Epithelial cell of proximal tubule (primary cell): Measurements from ENCODE around the gene SLX1B. TPM values are rescaled to one million over a fixed set of nuclear protein-coding genes. Genes with fewer than 3 reads are reported as not detected.
"Not testable (repeated sequence)": the region's sequence is repeated elsewhere in the genome, so short reads cannot be mapped to it uniquely, and the experiment has no call there.

ENCODE experiments used
- DNase-seq: peaks from one replicate; pipeline ENCODE4 v3.0.0-alpha.2; 2011; ENCODE audit warnings: low read depth
- H3K4me3 ChIP-seq: 2 replicates; pipeline ENCODE4 v1.5.1; 2011; ENCODE audit warnings: low read depth, mild to moderate bottlenecking, low read length
- total RNA-seq: library from RNA; depleted of rRNA; stranded (reverse); fragments of >200 nt; gene quantifications from 2 replicates; pipeline ENCODE4 v1.2.3, GENCODE V29; 2015

Gene SLX1B
- 51.7 and 79.1 TPM in 2 replicates for total RNA-seq

GRCh38 chr16:29454269-29454668, at the start of gene SLX1B, which contains the start of gene BOLA2:
Gene SLX1B, plus strand, starts transcription at chr16:29454533.
Gene BOLA2, minus strand, starts transcription at chr16:29454351. Its CDS starts 98 bp downstream, at chr16:29454253.
- H3K4me3 ChIP-seq, DNase-seq: not testable (repeated sequence)

DNA sequence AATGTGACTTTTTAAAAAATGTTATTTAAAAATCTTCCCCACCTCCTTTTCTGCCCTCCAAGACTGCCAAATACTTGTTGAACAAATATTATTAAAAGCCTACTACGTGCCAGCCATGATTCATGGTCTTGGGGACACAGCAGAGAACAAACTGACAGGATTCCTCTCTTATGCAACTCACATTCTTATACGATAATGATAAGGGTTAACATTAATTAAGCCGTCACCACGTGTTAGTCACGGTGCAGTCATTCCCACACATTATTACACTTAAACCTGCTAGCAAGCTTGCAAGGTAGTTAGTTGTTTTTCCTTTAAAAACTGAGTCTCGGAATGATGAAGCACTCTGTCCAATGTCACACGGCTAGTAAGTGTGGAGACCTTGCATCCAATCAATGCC, 49.1 kb upstream of the SLX1B start:
- not testable (repeated sequence) for H3K4me3 ChIP-seq
- DNase-seq, result peak; percentile 85

DNA sequence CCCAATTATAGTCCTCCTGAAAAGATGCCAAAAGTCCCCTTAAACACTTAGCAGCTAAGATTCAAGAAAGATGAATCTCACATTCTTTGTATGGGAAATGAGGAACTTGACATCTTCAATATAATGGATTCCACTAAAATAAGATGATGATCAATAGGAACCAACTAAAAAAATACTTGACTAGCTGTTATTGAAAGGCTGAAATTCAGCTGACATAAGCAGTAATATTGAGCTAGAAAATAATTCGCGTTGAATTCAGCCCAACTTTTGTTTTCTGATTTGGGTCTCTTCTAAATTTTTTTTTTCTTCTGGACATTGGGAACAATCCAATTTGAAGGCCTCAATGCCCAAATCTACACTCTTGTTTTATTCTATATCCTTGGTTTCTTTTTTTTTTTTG, 30.7 kb upstream of the SLX1B start:
- not testable (repeated sequence) for H3K4me3 ChIP-seq, DNase-seq

DNA sequence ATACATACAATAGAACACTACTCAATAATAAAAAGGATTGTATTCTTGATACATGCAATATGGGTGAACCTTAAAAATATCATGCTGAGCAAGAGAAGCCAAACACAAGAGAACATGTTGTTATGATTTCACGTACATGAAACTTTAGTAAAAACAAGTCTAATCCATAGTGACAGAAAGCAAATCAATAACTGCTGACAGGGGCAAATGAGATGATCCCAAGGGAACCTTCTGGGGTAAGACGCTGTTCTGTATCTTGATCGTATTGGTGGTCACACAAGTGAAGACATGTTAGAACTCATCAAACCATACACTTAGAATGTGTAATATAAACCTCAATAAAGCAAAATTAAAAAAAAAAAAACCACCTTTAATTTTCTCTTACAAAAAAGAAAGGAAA, 28.9 kb upstream of the SLX1B start:
- H3K4me3 ChIP-seq, DNase-seq: not testable (repeated sequence)

DNA sequence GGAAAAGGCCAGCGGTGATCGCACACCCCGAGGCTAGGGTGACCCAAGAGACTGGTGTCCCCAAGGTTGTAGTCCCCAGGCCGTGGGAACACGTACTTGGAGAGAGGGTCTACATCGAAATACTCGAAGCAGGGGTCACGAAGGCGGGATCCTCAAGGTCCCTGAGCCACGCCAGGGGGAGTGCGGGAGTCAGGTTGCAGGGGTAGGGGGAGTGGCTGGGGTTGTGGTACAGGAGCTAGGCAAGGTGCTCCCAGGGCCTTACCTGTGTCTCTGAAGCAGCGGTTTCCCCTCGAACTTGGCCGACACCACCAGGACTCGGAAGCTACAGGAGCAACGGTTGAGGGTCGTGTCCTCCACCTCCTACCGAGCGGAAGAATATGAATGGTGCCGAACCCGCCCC, 579 bp upstream of the SLX1B start:
- not testable (repeated sequence) for DNase-seq, H3K4me3 ChIP-seq

DNA sequence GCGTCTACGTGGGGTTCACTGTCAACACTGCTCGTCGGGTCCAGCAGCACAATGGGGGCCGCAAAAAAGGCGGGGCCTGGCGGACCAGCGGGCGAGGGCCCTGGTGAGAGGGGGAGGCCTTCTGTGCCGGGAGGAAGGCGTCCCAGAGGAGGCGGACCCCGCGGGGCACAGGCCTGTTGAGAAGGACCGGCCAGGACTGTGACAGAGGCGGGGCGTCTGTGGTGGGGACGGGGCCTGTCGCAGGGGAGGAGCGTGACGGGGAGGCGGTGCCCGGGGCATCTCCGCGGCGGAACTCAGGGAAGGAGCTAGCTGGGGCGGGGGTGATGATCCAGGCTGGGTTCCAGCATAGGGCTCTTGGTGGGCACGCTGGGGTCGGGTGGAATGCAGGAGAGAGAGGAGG, 495 bp downstream of the SLX1B start:
- not testable (repeated sequence) for H3K4me3 ChIP-seq, DNase-seq

GRCh38 chr16:29457660-29458059, 3.3 kb downstream of the SLX1B start:
- not testable (repeated sequence) for H3K4me3 ChIP-seq, DNase-seq

DNA sequence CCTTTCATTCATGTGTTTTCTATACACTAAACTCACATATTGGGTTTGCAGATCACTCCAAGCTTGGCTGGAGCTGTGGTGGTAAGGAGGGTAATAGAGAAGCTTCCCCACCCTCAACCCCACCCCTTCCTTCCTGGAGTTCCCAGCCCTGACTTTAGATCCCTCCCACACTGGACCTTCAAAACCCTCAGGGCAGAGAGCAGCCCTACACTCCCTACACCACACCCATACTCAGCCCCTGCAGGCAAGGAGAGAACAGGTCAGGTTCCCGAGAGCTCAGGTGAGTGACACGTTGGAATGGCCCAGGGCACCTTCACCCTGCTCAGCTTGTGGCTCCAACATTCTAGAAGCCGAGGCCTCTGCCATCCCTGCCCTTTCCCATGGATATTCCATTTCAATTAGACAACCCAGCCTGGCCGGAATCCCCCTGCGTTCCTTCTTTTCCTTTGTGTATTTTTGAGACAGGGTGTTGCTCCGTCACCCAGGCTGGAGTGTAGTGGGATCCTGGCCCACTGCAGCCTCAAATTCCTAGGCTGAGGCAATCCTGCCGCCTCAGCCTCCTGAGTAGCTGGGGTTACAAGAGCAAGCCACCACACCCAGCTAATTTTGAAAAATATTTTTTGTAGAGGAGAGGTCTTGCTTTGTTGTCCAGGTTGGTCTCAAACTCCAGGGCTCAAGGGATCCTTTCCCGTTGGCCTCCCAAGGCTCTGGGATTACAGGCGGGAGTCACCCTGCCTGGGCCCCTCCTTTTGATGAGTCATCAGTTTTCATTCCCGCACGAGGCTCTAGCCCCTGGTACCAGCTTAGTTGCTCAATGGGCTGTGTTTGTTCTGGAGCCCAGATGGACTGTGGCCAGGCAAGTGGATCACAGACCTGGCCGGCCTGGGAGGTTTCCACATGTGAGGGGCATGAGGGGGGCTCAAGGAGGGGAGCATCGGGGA, 5.6 kb downstream of the SLX1B start, which contains the start of gene SULT1A4:
Gene SULT1A4, plus strand, starts transcription at position 208 of the 941 bp plus-strand sequence. CDS start 1,473 bp downstream, outside the sequence.
- DNase-seq, H3K4me3 ChIP-seq: not testable (repeated sequence)

GRCh38 chr16:29460647-29461030, 6.3 kb downstream of the SLX1B start:
- not testable (repeated sequence) for H3K4me3 ChIP-seq, DNase-seq

GRCh38 chr16:29465985-29466824, 11.9 kb downstream of the SLX1B start:
- DNase-seq, H3K4me3 ChIP-seq: not testable (repeated sequence)

GRCh38 chr16:29466904-29467303, 12.6 kb downstream of the SLX1B start:
- not testable (repeated sequence) for DNase-seq, H3K4me3 ChIP-seq

GRCh38 chr16:29467654-29468366, 13.5 kb downstream of the SLX1B start:
- H3K4me3 ChIP-seq, DNase-seq: not testable (repeated sequence)

- not testable (repeated sequence) for DNase-seq, H3K4me3 ChIP-seq
These were observed 15.3 kb downstream of the SLX1B start for GRCh38 chr16:29469660-29470059.

GRCh38 chr16:29472065-29472464, 17.7 kb downstream of the SLX1B start:
- DNase-seq, H3K4me3 ChIP-seq: not testable (repeated sequence)

- H3K4me3 ChIP-seq, DNase-seq: not testable (repeated sequence)
These were observed 27.9 kb downstream of the SLX1B start for GRCh38 chr16:29482276-29482675.

- not testable (repeated sequence) for H3K4me3 ChIP-seq, DNase-seq
These were observed 52.0 kb downstream of the SLX1B start, which contains the start of gene NPIPB12 for GRCh38 chr16:29506308-29506707. Gene NPIPB12, minus strand, starts transcription at chr16:29506408.
